Measurements from ENCODE around the gene TRMT2A. TPM values are rescaled to one million over a fixed set of nuclear protein-coding genes. Genes with fewer than 3 reads are reported as not detected.

The TRMT2A gene
- total RNA-seq, 4 donors from 2014 or later: 16.9 to 38.0 (median 28.2) TPM

- in situ Hi-C loops (cut with MboI; ENCODE audit: low sequenced_read_pairs in 4 of 4): no loop called here
- DNase-seq: no peak
- H3K4me1 ChIP-seq: peaks cover 6 to 16% of the 10 kb centered on the region in 2 donors
- peak overlapping the region; percentile 53 to 68 (median 66) for H3K27ac ChIP-seq
- no peaks in the 10 kb centered on the region for H3K27me3 ChIP-seq
- peaks cover 0 to 31% of the 10 kb centered on the region in 2 donors for H3K36me3 ChIP-seq
- peak in 1 of 2 donors; percentile 9 for ATAC-seq
- intact Hi-C loops (cut with DNase I; ENCODE audit: low total_unique reads): no loop called here
- no peaks in the 10 kb centered on the region for H3K9me3 ChIP-seq
- H3K4me3 ChIP-seq: no peak overlapping the region
- TF ChIP-seq CTCF (IDR thresholded peaks at IDR 0.05 in 4 of 5, conservative IDR thresholded peaks at IDR 0.05 in 1 of 5) (no peak), POLR2A (IDR thresholded peaks at IDR 0.05) (no peak)
Measured at GRCh38 chr22:20064140-20064480, 52.9 kb downstream of the TRMT2A start.

- in situ Hi-C loops (cut with MboI; ENCODE audit: low sequenced_read_pairs in 4 of 4) (no loop called here), intact Hi-C loops (cut with DNase I; ENCODE audit: low total_unique reads) (no loop called here)
- TF ChIP-seq POLR2A (IDR thresholded peaks at IDR 0.05) (no peak), CTCF (IDR thresholded peaks at IDR 0.05 in 4 of 5, conservative IDR thresholded peaks at IDR 0.05 in 1 of 5) (peak in 2 of 5 experiments; percentile 28 to 33)
- Histone ChIP-seq H3K9me3 (no peaks in the 10 kb centered on the region), H3K4me1 (peaks cover 6 to 16% of the 10 kb centered on the region in 2 donors), H3K27me3 (no peaks in the 10 kb centered on the region), H3K36me3 (peaks cover 0 to 31% of the 10 kb centered on the region in 2 donors), H3K4me3 (no peak overlapping the region), H3K27ac (peak overlapping the region; percentile 53 to 68 (median 66))
- DNase-seq: peak; percentile 40 to 77
- ATAC-seq: peak; percentile 58 to 84
Measured at GRCh38 chr22:20063271-20064139, 53.5 kb downstream of the TRMT2A start.

- Histone ChIP-seq H3K36me3 (peaks cover 0 to 38% of the 10 kb centered on the region in 2 donors), H3K4me3 (no peak overlapping the region), H3K27me3 (no peaks in the 10 kb centered on the region), H3K9me3 (no peaks in the 10 kb centered on the region), H3K4me1 (peaks cover 6 to 16% of the 10 kb centered on the region in 2 donors), H3K27ac (peak overlapping the region in 3 of 4 donors; percentile 53 to 68 (median 63))
- ATAC-seq (no peak), DNase-seq (no peak)
- TF ChIP-seq POLR2A (IDR thresholded peaks at IDR 0.05): no peak
- no peak for TF ChIP-seq CTCF (IDR thresholded peaks at IDR 0.05 in 4 of 5, conservative IDR thresholded peaks at IDR 0.05 in 1 of 5)
- in situ Hi-C loops (cut with MboI; ENCODE audit: low sequenced_read_pairs in 4 of 4): no loop called here
- intact Hi-C loops (cut with DNase I; ENCODE audit: low total_unique reads): no loop called here
Measured at GRCh38 chr22:20062766-20063083, 54.3 kb downstream of the TRMT2A start.

GRCh38 chr22:20062043-20062765 is 54.8 kb downstream of the TRMT2A start:
- intact Hi-C loops (cut with DNase I; ENCODE audit: low total_unique reads) (no loop called here), in situ Hi-C loops (cut with MboI; ENCODE audit: low sequenced_read_pairs in 4 of 4) (no loop called here)
- no peak overlapping the region for H3K27ac ChIP-seq
- DNase-seq (no peak), ATAC-seq (no peak)
- no peak for TF ChIP-seq POLR2A (IDR thresholded peaks at IDR 0.05)
- no peak for TF ChIP-seq CTCF (IDR thresholded peaks at IDR 0.05 in 4 of 5, conservative IDR thresholded peaks at IDR 0.05 in 1 of 5)
- H3K4me1 ChIP-seq: peaks cover 6 to 16% of the 10 kb centered on the region in 2 donors
- no peaks in the 10 kb centered on the region for H3K27me3 ChIP-seq
- no peaks in the 10 kb centered on the region for H3K9me3 ChIP-seq
- no peak overlapping the region for H3K4me3 ChIP-seq
- H3K36me3 ChIP-seq: peaks cover 0 to 43% of the 10 kb centered on the region in 2 donors

MicroRNAs within 50 kb of the gene (microRNA counts, 767-probe panel; counts per million panel counts)
- microRNA hsa-miR-1306-3p: 356 to 448 counts per million in 2 donors

Small RNAs within 50 kb of the gene (microRNA-seq; reads per million reads assigned to microRNA genes)
- gene MIR6816 (ENCODE audit: borderline replicate concordance in 2 of 2): 0 reads per million in 2 donors

Other genes with a start within 250 kb of the TRMT2A start
- gene COMT, start 175.5 kb downstream of the TRMT2A start, total RNA-seq: 100 to 1,000 TPM; 154 to 255 (median 223) TPM
- gene TXNRD2, start 175.4 kb downstream of the TRMT2A start, total RNA-seq: 10 to 100 TPM in 3 of 4 donors, 1 to 10 TPM in 1; 9.0 to 18.0 (median 14.4) TPM
- gene ARVCF, start 100.4 kb downstream of the TRMT2A start, total RNA-seq: 10 to 100 TPM in 3 of 4 donors, 1 to 10 TPM in 1; 6.9 to 19.6 (median 18.0) TPM
- 100 to 1,000 TPM in 1 of 4 donors, 10 to 100 TPM in 3; 43.0 to 115 (median 52.5) TPM for gene TANGO2, start 96.1 kb downstream of the TRMT2A start, total RNA-seq
- gene DGCR8, start 37.0 kb downstream of the TRMT2A start, total RNA-seq: 10 to 100 TPM in 2 of 4 donors, 1 to 10 TPM in 2; 5.2 to 16.5 (median 11.2) TPM
- 100 to 1,000 TPM in 2 of 4 donors, 10 to 100 TPM in 2; 79.4 to 147 (median 120) TPM for gene RANBP1, start 1.1 kb downstream of the TRMT2A start, total RNA-seq
- 10 to 100 TPM in 3 of 4 donors, 1 to 10 TPM in 1; 7.3 to 15.8 (median 12.8) TPM for gene ZDHHC8, start 14.6 kb upstream of the TRMT2A start, total RNA-seq
- 1 to 10 TPM in 1 of 4 donors, under 1 TPM in 1, not detected in 2; 0.82 to 3.5 TPM for gene CCDC188, start 33.8 kb upstream of the TRMT2A start, total RNA-seq
- under 1 TPM in 2 of 4 donors, not detected in 2; 0.29 to 0.75 TPM for gene RTN4R, start 151.1 kb upstream of the TRMT2A start, total RNA-seq
- 100 to 1,000 TPM in 1 of 4 donors, 10 to 100 TPM in 3; 43.5 to 105 (median 67.5) TPM for gene DGCR6L, start 202.8 kb upstream of the TRMT2A start, total RNA-seq